ENCODE results near the gene NEK6. TPM values are rescaled to one million over a fixed set of nuclear protein-coding genes. Genes with fewer than 3 reads are reported as not detected.
A peak's percentile ranks its signal among the peaks of the same experiment; 100 is the strongest.

NEK6 gene
- total RNA-seq, 2 donors from 2014 or later = 15.5 to 23.6 TPM

DNA sequence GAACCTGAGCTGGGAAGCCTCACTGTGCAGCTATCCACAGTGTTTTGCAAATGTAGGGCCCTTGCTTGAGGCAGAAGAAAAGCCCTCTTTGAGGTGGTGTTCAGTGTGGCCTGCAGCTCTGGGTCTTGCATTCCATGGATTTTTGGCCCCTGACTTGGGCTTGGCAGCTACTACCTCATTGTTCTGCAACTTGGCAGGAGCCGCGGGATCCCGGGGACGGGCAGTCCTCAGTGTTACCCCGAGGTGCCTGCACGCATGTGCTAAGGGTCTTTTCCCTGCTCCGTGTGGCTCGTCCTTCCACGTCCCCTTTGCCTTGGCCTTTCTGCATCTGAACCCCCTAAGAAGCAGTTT, 39.8 kb downstream of the NEK6 start:
- H3K27ac ChIP-seq = peak overlapping the region in 3 of 4 donors; percentile 69 to 85 (median 83)
- peaks cover 47% of the 10 kb centered on the region for H3K4me1 ChIP-seq
- no peaks in the 10 kb centered on the region for H3K36me3 ChIP-seq (replicated peaks in 1 of 2; ENCODE audit: insufficient read depth in 1 of 2, low read depth in 2 of 2)
- H3K9me3 ChIP-seq = no peaks in the 10 kb centered on the region
- ATAC-seq = peak; percentile 80
- intact Hi-C loops (cut with DNase I) = no loop called here
- DNase-seq = peak; percentile 69 to 85 (median 82)
- H3K27me3 ChIP-seq = no peaks in the 10 kb centered on the region
- H3K4me3 ChIP-seq = no peak overlapping the region
- 47 to 74% methylated on average over 9 of the region's 9 CpGs for WGBS, 2 donors
- TF ChIP-seq, protein P1, sequence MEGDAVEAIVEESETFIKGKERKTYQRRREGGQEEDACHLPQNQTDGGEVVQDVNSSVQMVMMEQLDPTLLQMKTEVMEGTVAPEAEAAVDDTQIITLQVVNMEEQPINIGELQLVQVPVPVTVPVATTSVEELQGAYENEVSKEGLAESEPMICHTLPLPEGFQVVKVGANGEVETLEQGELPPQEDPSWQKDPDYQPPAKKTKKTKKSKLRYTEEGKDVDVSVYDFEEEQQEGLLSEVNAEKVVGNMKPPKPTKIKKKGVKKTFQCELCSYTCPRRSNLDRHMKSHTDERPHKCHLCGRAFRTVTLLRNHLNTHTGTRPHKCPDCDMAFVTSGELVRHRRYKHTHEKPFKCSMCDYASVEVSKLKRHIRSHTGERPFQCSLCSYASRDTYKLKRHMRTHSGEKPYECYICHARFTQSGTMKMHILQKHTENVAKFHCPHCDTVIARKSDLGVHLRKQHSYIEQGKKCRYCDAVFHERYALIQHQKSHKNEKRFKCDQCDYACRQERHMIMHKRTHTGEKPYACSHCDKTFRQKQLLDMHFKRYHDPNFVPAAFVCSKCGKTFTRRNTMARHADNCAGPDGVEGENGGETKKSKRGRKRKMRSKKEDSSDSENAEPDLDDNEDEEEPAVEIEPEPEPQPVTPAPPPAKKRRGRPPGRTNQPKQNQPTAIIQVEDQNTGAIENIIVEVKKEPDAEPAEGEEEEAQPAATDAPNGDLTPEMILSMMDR (IDR thresholded peaks at IDR 0.05) = no peak
- peak in 1 of 3 donors; percentile 17 for TF ChIP-seq POLR2A (IDR thresholded peaks at IDR 0.05)

DNA sequence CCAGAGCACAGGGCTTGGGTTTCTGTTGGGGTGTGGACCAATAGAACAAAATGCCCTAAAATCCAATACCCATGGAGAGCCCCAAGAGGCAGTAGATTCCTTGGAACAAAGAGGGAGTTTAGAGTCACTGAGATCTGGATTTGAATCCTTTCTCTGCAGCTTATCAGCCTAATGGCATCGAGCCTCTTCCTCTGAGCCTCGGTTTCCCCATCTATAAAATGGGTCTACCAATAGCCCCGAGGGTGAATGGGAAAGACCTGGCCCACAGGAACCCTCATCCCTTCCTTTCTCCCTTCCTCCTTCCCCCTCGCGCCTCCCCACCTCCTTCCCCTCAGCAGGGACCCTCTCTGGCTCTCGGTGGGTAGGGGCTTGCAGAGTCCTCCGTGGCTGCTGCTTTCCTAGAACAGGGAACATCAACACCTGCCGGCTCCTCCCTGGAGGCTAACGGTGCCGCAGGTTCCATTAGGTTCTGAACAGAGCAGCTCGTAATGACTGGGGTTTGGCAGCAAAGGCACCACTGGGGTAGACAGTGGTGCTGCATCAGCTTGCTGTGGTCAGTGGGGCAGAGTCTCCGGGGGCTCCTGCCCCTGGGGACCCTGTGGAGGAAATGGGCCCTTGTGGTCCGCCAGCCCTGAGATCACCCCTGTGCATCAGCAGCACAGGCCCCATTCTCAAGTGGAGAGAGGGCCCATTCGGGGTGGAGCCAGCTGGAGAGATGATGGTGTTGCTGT, 40.3 kb downstream of the NEK6 start:
- Histone ChIP-seq H3K4me3 (no peak overlapping the region), H3K36me3 (replicated peaks in 1 of 2; ENCODE audit: insufficient read depth in 1 of 2, low read depth in 2 of 2) (no peaks in the 10 kb centered on the region), H3K9me3 (no peaks in the 10 kb centered on the region), H3K4me1 (peaks cover 47% of the 10 kb centered on the region), H3K27me3 (no peaks in the 10 kb centered on the region), H3K27ac (peak overlapping the region in 3 of 4 donors; percentile 69 to 85 (median 83))
- ATAC-seq = peak; percentile 2
- 79 to 89% methylated on average over 12 to 14 of the region's 14 CpGs for WGBS, 2 donors
- intact Hi-C loops (cut with DNase I) = no loop called here
- no peak for TF ChIP-seq POLR2A (IDR thresholded peaks at IDR 0.05)
- TF ChIP-seq, protein P1 (IDR thresholded peaks at IDR 0.05) = no peak
- DNase-seq = no peak

DNA sequence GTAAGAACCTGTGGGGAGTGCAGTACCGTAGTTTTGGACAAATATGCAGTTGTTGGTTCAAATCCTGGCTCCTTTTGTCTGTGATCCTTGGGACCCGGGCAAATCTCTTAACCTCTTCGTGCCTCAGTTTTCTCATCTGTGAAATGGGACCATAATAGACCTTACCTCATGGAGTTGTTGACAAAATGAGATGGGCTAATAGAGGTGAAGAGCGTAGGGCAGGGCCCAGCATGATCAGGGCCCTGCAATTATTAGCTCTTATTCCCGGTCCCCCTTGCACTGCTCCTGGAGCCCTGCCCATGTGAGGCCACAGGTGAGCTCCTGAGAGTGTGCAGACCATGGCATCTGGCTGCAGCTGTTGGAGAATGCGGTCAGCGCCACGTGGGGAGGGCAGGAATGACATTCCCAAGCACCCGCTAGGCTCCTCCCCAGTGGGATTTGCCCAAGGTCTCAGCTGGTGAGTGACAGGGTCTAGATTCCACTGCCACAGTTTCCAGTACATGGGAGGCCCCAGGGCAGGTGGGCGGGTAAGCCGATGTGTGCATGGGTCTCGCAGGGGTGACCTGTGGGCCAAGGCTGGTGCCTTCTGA, 41.0 kb downstream of the NEK6 start:
- ATAC-seq (peak; percentile 39), DNase-seq (peak; percentile 47 to 66 (median 58))
- intact Hi-C loops (cut with DNase I) = no loop called here
- Histone ChIP-seq H3K27ac (peak overlapping the region in 3 of 4 donors; percentile 1 to 85 (median 83)), H3K27me3 (no peaks in the 10 kb centered on the region), H3K4me3 (no peak overlapping the region), H3K9me3 (no peaks in the 10 kb centered on the region), H3K4me1 (peaks cover 47% of the 10 kb centered on the region), H3K36me3 (replicated peaks in 1 of 2; ENCODE audit: insufficient read depth in 1 of 2, low read depth in 2 of 2) (no peaks in the 10 kb centered on the region)
- 66 to 72% methylated on average over 9 to 12 of the region's 12 CpGs for WGBS, 2 donors
- TF ChIP-seq POLR2A (IDR thresholded peaks at IDR 0.05) = no peak
- TF ChIP-seq, protein P1 (IDR thresholded peaks at IDR 0.05) = no peak

DNA sequence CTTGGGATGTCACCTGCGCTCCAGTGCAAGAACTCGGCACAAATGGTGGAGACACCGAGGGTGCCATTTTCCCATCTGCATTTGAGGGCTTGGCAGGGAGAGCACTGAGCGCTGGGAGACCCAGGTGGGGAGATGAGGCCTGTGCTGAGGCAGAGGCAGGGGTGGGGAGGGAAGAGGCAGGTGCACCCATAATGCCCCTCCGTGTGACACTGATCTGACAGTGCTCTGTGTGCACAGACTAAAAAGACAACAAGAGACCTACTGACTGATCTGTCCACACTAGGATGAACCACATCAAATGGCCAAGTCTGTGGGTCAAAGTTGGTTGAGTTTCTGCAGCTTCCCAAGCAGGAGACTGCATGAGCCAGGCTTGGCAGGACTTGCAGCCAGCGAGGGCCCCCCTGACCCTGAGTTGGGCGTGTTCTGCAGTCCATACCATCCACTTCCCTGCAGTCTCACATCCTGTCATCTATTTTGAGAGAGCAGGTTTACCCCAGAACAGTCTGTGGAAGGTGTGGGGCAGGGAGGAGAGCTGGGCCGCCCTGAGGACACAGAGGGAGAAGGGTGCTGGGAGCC, 41.9 kb downstream of the NEK6 start:
- Histone ChIP-seq H3K4me3 (no peak overlapping the region), H3K36me3 (replicated peaks in 1 of 2; ENCODE audit: insufficient read depth in 1 of 2, low read depth in 2 of 2) (no peaks in the 10 kb centered on the region), H3K4me1 (peaks cover 47% of the 10 kb centered on the region), H3K27me3 (no peaks in the 10 kb centered on the region), H3K27ac (no peak overlapping the region), H3K9me3 (no peaks in the 10 kb centered on the region)
- WGBS, 2 donors = 71 to 83% methylated on average over 5 to 8 of the region's 8 CpGs
- no peak for DNase-seq
- ATAC-seq = no peak
- intact Hi-C loops (cut with DNase I) = no loop called here
- TF ChIP-seq, protein P1 (IDR thresholded peaks at IDR 0.05) = no peak
- TF ChIP-seq POLR2A (IDR thresholded peaks at IDR 0.05) = no peak

Measured in body of pancreas (tissue), 4 donors.